ENCODE measurements around the gene SH3RF3.
A peak's percentile ranks its signal among the peaks of the same experiment; 100 is the strongest.
"Not testable (repeated sequence)": the region's sequence is repeated elsewhere in the genome, so short reads cannot be mapped to it uniquely, and the experiment has no call there.

The SH3RF3 gene

GRCh38 chr2:109527846-109528705 lies 399.1 kb downstream of the SH3RF3 start:
- no peak for DNase-seq (ENCODE audit: low spot score)

- DNase-seq (ENCODE audit: low spot score): no peak
Observed at GRCh38 chr2:109528811-109529501, 400.0 kb downstream of the SH3RF3 start.

- no peak for DNase-seq (ENCODE audit: low spot score)
Observed at GRCh38 chr2:109529532-109530449, 400.8 kb downstream of the SH3RF3 start.

GRCh38 chr2:109530712-109531111 lies 401.7 kb downstream of the SH3RF3 start:
- DNase-seq (ENCODE audit: low spot score): no peak

GRCh38 chr2:109531221-109531620 lies 402.2 kb downstream of the SH3RF3 start:
- no peak for DNase-seq (ENCODE audit: low spot score)

GRCh38 chr2:109531896-109532727 lies 403.1 kb downstream of the SH3RF3 start:
- no peak for DNase-seq (ENCODE audit: low spot score)

- no peak for DNase-seq (ENCODE audit: low spot score)
Observed at GRCh38 chr2:109532728-109533076, 403.7 kb downstream of the SH3RF3 start.

- no peak for DNase-seq (ENCODE audit: low spot score)
Observed at GRCh38 chr2:109533823-109534222, 404.8 kb downstream of the SH3RF3 start.

- DNase-seq (ENCODE audit: low spot score): no peak
Observed at GRCh38 chr2:109535217-109535946, 406.4 kb downstream of the SH3RF3 start.

GRCh38 chr2:109536556-109536955 lies 407.6 kb downstream of the SH3RF3 start:
- DNase-seq (ENCODE audit: low spot score): not testable (repeated sequence)

GRCh38 chr2:109537565-109538222 lies 408.7 kb downstream of the SH3RF3 start:
- DNase-seq (ENCODE audit: low spot score): no peak

- DNase-seq (ENCODE audit: low spot score): no peak
Observed at GRCh38 chr2:109538546-109538945, 409.5 kb downstream of the SH3RF3 start.

- DNase-seq (ENCODE audit: low spot score): no peak
Observed at GRCh38 chr2:109542384-109542783, 413.4 kb downstream of the SH3RF3 start.

- peak; percentile 62 for DNase-seq (ENCODE audit: low spot score)
Observed at GRCh38 chr2:109545828-109546713, 417.1 kb downstream of the SH3RF3 start.

- DNase-seq (ENCODE audit: low spot score): no peak
Observed at GRCh38 chr2:109547280-109547679, 418.3 kb downstream of the SH3RF3 start.

- no peak for DNase-seq (ENCODE audit: low spot score)
Observed at GRCh38 chr2:109549016-109549590, 420.1 kb downstream of the SH3RF3 start.

All from AG08395 (cell line).